H1 (cell line): ENCODE results near the gene FAM170B. TPM values are rescaled to one million over a fixed set of nuclear protein-coding genes. Genes with fewer than 3 reads are reported as not detected.

Source experiments
- CTCF ChIA-PET: fragments of 300-600 bp; sonication (Branson Sonifier 250); formaldehyde crosslinking; loops from one replicate; lab custom pipeline; 2021; ENCODE audit not compliant: partially characterized antibody; lab: Charles Lee
- POLR2A ChIA-PET: fragments of 300-600 bp; sonication (Branson Sonifier 250); formaldehyde crosslinking; loops from one replicate; lab custom pipeline; 2021; ENCODE audit warnings: inconsistent platforms; ENCODE audit not compliant: partially characterized antibody; lab: Charles Lee
- DNase-seq, 2 experiments: peaks; one replicate each; pipeline versions ENCODE4 v3.0.0 to v3.0.0-alpha.2; 2010 to 2022; ENCODE audit warnings: low spot score in 2 of 2, low read depth in 1 of 2, mixed read lengths in 1 of 2
- FAIRE-seq: peaks from 2 replicates; lab custom pipeline; 2011; peaks lifted over from hg19 to GRCh38; lab: Jason Lieb, UNC
- H2AFZ ChIP-seq: 2 replicates; pipeline ENCODE4 v1.8.1; 2012; ENCODE audit warnings: low read length, inconsistent platforms
- H2AK5ac ChIP-seq: 2 replicates; pipeline ENCODE4 v1.6.1; 2013; ENCODE audit warnings: low read depth, low read length
- H2BK120ac ChIP-seq: replicated peaks from 2 replicates; pipeline ENCODE3; 2013; ENCODE audit warnings: low read depth, low read length, inconsistent platforms
- H2BK12ac ChIP-seq: 2 replicates; pipeline ENCODE4 v1.6.1; 2013; ENCODE audit warnings: low read depth, low read length
- H2BK15ac ChIP-seq: 2 replicates; pipeline ENCODE4 v1.6.1; 2013; ENCODE audit warnings: low read length
- H2BK20ac ChIP-seq: 2 replicates; pipeline ENCODE4 v1.6.1; 2013; ENCODE audit warnings: low read length
- H2BK5ac ChIP-seq: 2 replicates; pipeline ENCODE4 v1.6.1; 2013; ENCODE audit warnings: low read depth, low read length
- H3K14ac ChIP-seq: 2 replicates; pipeline ENCODE4 v1.6.1; 2013; ENCODE audit warnings: inconsistent platforms; ENCODE audit not compliant: insufficient read length
- H3K18ac ChIP-seq: 2 replicates; pipeline ENCODE4 v1.6.1; 2013; ENCODE audit warnings: low read length; ENCODE audit errors: extremely low read depth
- H3K23ac ChIP-seq: 2 replicates; pipeline ENCODE4 v1.6.1; 2013; ENCODE audit warnings: inconsistent platforms; ENCODE audit not compliant: insufficient read length
- H3K23me2 ChIP-seq: 2 replicates; pipeline ENCODE4 v1.6.1; 2013; ENCODE audit warnings: low read depth, low read length
- H3K27ac ChIP-seq: 2 replicates; pipeline ENCODE4 v1.6.1; 2011; ENCODE audit warnings: low read depth, low read length, inconsistent platforms
- H3K27me3 ChIP-seq, 4 experiments: replicated peaks in 1 of 4; 1 replicate in 1 of 4; 2 replicates in 3 of 4; pipeline versions ENCODE4 v1.6.1 to v1.8.1; 2011 to 2013; ENCODE audit warnings: low read length in 3 of 4, mild to moderate bottlenecking in 3 of 4, inconsistent platforms in 2 of 4, mixed read lengths in 2 of 4, moderate library complexity in 1 of 4; ENCODE audit not compliant: control insufficient read depth in 3 of 4, insufficient read depth in 3 of 4; ENCODE audit errors: extremely low read depth in 1 of 4
- H3K36me3 ChIP-seq, 4 experiments: 2 replicates each; pipeline versions ENCODE4 v1.6.1 to v1.8.1; 2011 to 2013; ENCODE audit warnings: mild to moderate bottlenecking in 4 of 4, low read length in 3 of 4, moderate library complexity in 2 of 4, control low read depth in 1 of 4, inconsistent platforms in 1 of 4; ENCODE audit not compliant: insufficient read depth in 4 of 4, control insufficient read depth in 2 of 4
- H3K4ac ChIP-seq: replicated peaks from 2 replicates; pipeline ENCODE3; 2013; ENCODE audit warnings: low read length, low read depth, mixed read lengths, inconsistent platforms; ENCODE audit not compliant: insufficient read length
- H3K4me1 ChIP-seq, 4 experiments: replicated peaks in 1 of 4; 1 replicate in 1 of 4; 2 replicates in 3 of 4; pipeline versions ENCODE4 v1.6.1 to v1.8.1; 2011 to 2013; ENCODE audit warnings: low read length in 3 of 4, inconsistent platforms in 2 of 4, mixed read lengths in 1 of 4; ENCODE audit not compliant: insufficient read depth in 4 of 4, control insufficient read depth in 3 of 4
- H3K4me2 ChIP-seq, 2 experiments: 2 replicates each; pipeline versions ENCODE4 v1.6.1 to v1.8.1; 2011 to 2013; ENCODE audit warnings: low read depth in 2 of 2, low read length in 2 of 2, control low read depth in 1 of 2, inconsistent platforms in 1 of 2, mild to moderate bottlenecking in 1 of 2; ENCODE audit not compliant: insufficient read depth in 1 of 2
- H3K4me3 ChIP-seq, 4 experiments: fragments of 200-600, 300-600 bp in 1 of 4; sonication (generic), shearing (Covaris generic), sonication (Bioruptor Twin) in 1 of 4; 2 replicates each; pipeline versions ENCODE4 v1.5.1 to v1.8.1; 2011 to 2016; ENCODE audit warnings: low read length in 4 of 4, low read depth in 3 of 4, control low read depth in 2 of 4, inconsistent platforms in 2 of 4, mild to moderate bottlenecking in 2 of 4, mixed read lengths in 1 of 4, moderate library complexity in 1 of 4; ENCODE audit not compliant: insufficient read depth in 2 of 4; ENCODE audit errors: extremely low read depth in 1 of 4
- H3K56ac ChIP-seq: replicated peaks from 2 replicates; pipeline ENCODE3; 2013; ENCODE audit warnings: low read depth, mild to moderate bottlenecking, mixed read lengths, low read length, inconsistent platforms; ENCODE audit not compliant: insufficient read length
- H3K79me1 ChIP-seq: 2 replicates; pipeline ENCODE4 v1.6.1; 2013; ENCODE audit warnings: low read depth, low read length, control low read depth
- H3K79me2 ChIP-seq, 2 experiments: 2 replicates each; pipeline versions ENCODE4 v1.6.1 to v1.8.1; 2012 to 2013; ENCODE audit warnings: low read length in 2 of 2, mild to moderate bottlenecking in 2 of 2, inconsistent platforms in 1 of 2; ENCODE audit not compliant: insufficient read depth in 2 of 2, control insufficient read depth in 1 of 2
- H3K9ac ChIP-seq, 4 experiments: replicated peaks in 1 of 4; 1 replicate in 1 of 4; 2 replicates in 3 of 4; pipeline versions ENCODE4 v1.6.1 to v1.8.1; 2011 to 2013; ENCODE audit warnings: low read depth in 3 of 4, low read length in 3 of 4, control low read depth in 2 of 4, mild to moderate bottlenecking in 2 of 4, moderate library complexity in 2 of 4, inconsistent platforms in 1 of 4; ENCODE audit errors: extremely low read depth in 1 of 4
- H3K9me3 ChIP-seq, 2 experiments: 2 replicates each; pipeline versions ENCODE4 v1.6.1 to v1.8.1; 2012 to 2013; ENCODE audit warnings: mild to moderate bottlenecking in 2 of 2, moderate library complexity in 2 of 2, control low read depth in 1 of 2, inconsistent platforms in 1 of 2, low read depth in 1 of 2, low read length in 1 of 2, mixed read lengths in 1 of 2; ENCODE audit not compliant: insufficient read depth in 2 of 2
- H4K20me1 ChIP-seq, 2 experiments: replicated peaks in 1 of 2; 2 replicates each; pipeline versions ENCODE3 to v1.8.1; 2011 to 2013; ENCODE audit warnings: inconsistent platforms in 2 of 2, low read length in 2 of 2, mild to moderate bottlenecking in 1 of 2; ENCODE audit not compliant: insufficient read depth in 2 of 2, control insufficient read depth in 1 of 2
- H4K5ac ChIP-seq: 2 replicates; pipeline ENCODE4 v1.6.1; 2013; ENCODE audit warnings: low read length, low read depth, mixed read lengths, inconsistent platforms; ENCODE audit not compliant: insufficient read length
- H4K8ac ChIP-seq: 2 replicates; pipeline ENCODE4 v1.8.0; 2013; ENCODE audit warnings: mild to moderate bottlenecking, moderate library complexity, low read length, inconsistent platforms; ENCODE audit not compliant: insufficient read depth; ENCODE audit errors: extremely low read depth
- H4K91ac ChIP-seq: replicated peaks from 2 replicates; pipeline ENCODE3; 2013; ENCODE audit warnings: low read length, mixed read lengths, inconsistent platforms; ENCODE audit not compliant: insufficient read length
- ATF3 ChIP-seq: IDR thresholded peaks from 2 replicates; pipeline ENCODE4 v1.6.1; 2011; ENCODE audit warnings: low read depth, mild to moderate bottlenecking, low read length; ENCODE audit not compliant: insufficient read depth
- CHD2 ChIP-seq: IDR thresholded peaks from 2 replicates; pipeline ENCODE4 v1.6.1; 2012; ENCODE audit warnings: low read length, improper control_type of control experiment
- EZH2 ChIP-seq: fragments of 200-600 bp; sonication (generic); IDR thresholded peaks from 2 replicates; pipeline ENCODE4 v1.7.1; 2012; ENCODE audit warnings: low read depth, mild to moderate bottlenecking, moderate library complexity, low read length, inconsistent platforms; ENCODE audit not compliant: severe bottlenecking
- HDAC6 ChIP-seq: IDR thresholded peaks from one replicate; pipeline ENCODE4 v1.7.1; 2012; ENCODE audit warnings: low read depth, mild to moderate bottlenecking, inconsistent platforms, low read length, moderate library complexity
- KDM1A ChIP-seq: fragments of 200-600, 300-600 bp; sonication (generic); IDR thresholded peaks from 2 replicates; pipeline ENCODE4 v1.7.1; 2016; ENCODE audit warnings: mild to moderate bottlenecking, low read length, borderline replicate concordance
- POLR2AphosphoS5 ChIP-seq: IDR thresholded peaks from 2 replicates; pipeline ENCODE4 v1.6.1; 2011; ENCODE audit warnings: low read depth, low read length
- RBBP5 ChIP-seq: IDR thresholded peaks from 2 replicates; pipeline ENCODE4 v1.7.1; 2012; ENCODE audit warnings: low read depth, mild to moderate bottlenecking, inconsistent platforms, low read length, moderate library complexity, borderline replicate concordance
- RFX5 ChIP-seq: IDR thresholded peaks from 2 replicates; pipeline ENCODE4 v1.6.1; 2011; ENCODE audit warnings: low read depth, low read length, improper control_type of control experiment, borderline replicate concordance
- SIRT6 ChIP-seq: IDR thresholded peaks from one replicate; pipeline ENCODE4 v1.7.1; 2012; ENCODE audit warnings: low read length, inconsistent platforms
- SIX5 ChIP-seq: IDR thresholded peaks from 2 replicates; pipeline ENCODE4 v1.6.1; 2011; ENCODE audit warnings: mild to moderate bottlenecking, low read depth, low read length
- TEAD4 ChIP-seq: IDR thresholded peaks from 2 replicates; pipeline ENCODE4 v1.6.1; 2012; ENCODE audit warnings: low read depth, low read length, inconsistent platforms, mixed read lengths
- WGBS, 2 experiments: shearing (Covaris generic) in 1 of 2; methylation state at CpG; one replicate each; pipeline versions ENCODE4 v1.1.6 to v1.1.7; 2013 to 2015; ENCODE audit warnings: low lambda C conversion rate in 2 of 2, mixed read lengths in 2 of 2, inconsistent platforms in 1 of 2, low coverage in 1 of 2, missing lambda C conversion rate in 1 of 2; ENCODE audit not compliant: insufficient replicate concordance in 2 of 2, insufficient coverage in 1 of 2, insufficient read length in 1 of 2; ENCODE audit errors: extremely low coverage in 1 of 2, missing lambda C conversion rate in 1 of 2; 5-methylcytosine and 5-hydroxymethylcytosine counted together
- polyA plus RNA-seq, 7 experiments: library from polyadenylated mRNA; depleted of rRNA in 3 of 7; stranded (reverse) in 5 of 7; unstranded in 2 of 7; fragments of >200 nt in 5 of 7; fragments of 200-250 nt in 2 of 7; gene quantifications; 1 replicate in 5 of 7; 2 replicates in 1 of 7; 4 replicates in 1 of 7; pipeline versions ENCODE4 v1.2.1 to v1.2.3, GENCODE V29; 2011 to 2013; ENCODE audit warnings: missing spikeins in 2 of 7, mixed read lengths in 2 of 7
- total RNA-seq: library from RNA; stranded (reverse); fragmentation: NEBNext Ultra II Directional; extraction: Animal tissue kit (Norgen Biotek cat#: 25700); gene quantifications from 2 replicates; pipeline ENCODE4 v1.2.1, GENCODE V29; 2021
- TF ChIP-seq, protein P1 (sequence below): IDR thresholded peaks from 2 replicates; pipeline ENCODE4 v1.6.1; 2011; ENCODE audit warnings: low read length, improper control_type of control experiment

The FAM170B gene
- total and polyA plus RNA-seq, 2 of the 8 experiments (the other 6 are each of a cell fraction or from before 2014, with no cell fraction given), result not detected

GRCh38 chr10:49153115-49153514 is 19.3 kb upstream of the FAM170B start:
- no peak overlapping the region for H2AFZ ChIP-seq
- ChIA-PET POLR2A (no interaction called here), CTCF (interaction anchor here (1.4 to 5.0 kb wide), 2 partner anchors 10 to 11 kb away, joined by 4 to 27 read pairs; no protein-coding TSS in a partner anchor)
- no peak overlapping the region for H2BK15ac ChIP-seq
- H2BK12ac ChIP-seq, result no peak overlapping the region; the same call in 1 of the 2 replicates
- no peak overlapping the region for H3K4me2 ChIP-seq
- H3K9me3 ChIP-seq, result no peaks in the 10 kb centered on the region
- WGBS, 2 experiments, result 85% methylated on average over 3 of the region's 4 CpGs; no CpG with 5 or more reads in 1 of the 2 experiments
- H3K27ac ChIP-seq, result no peak overlapping the region
- H3K79me2 ChIP-seq, result no peaks in the 10 kb centered on the region
- no peaks in the 10 kb centered on the region for H3K23me2 ChIP-seq
- no peak overlapping the region for H3K18ac ChIP-seq
- TF ChIP-seq SIRT6 (no peak), RFX5 (no peak), CHD2 (no peak), EZH2 (no peak), KDM1A (no peak), SIX5 (no peak), HDAC6 (no peak), ATF3 (no peak), TEAD4 (no peak), POLR2AphosphoS5 (no peak), RBBP5 (no peak)
- TF ChIP-seq, protein P1, sequence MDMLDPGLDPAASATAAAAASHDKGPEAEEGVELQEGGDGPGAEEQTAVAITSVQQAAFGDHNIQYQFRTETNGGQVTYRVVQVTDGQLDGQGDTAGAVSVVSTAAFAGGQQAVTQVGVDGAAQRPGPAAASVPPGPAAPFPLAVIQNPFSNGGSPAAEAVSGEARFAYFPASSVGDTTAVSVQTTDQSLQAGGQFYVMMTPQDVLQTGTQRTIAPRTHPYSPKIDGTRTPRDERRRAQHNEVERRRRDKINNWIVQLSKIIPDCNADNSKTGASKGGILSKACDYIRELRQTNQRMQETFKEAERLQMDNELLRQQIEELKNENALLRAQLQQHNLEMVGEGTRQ, result no peak
- H2BK20ac ChIP-seq, result no peak overlapping the region
- no peak overlapping the region for H3K4me3 ChIP-seq
- no peak overlapping the region for H3K23ac ChIP-seq
- no peak overlapping the region for H3K9ac ChIP-seq
- FAIRE-seq (no peak), DNase-seq (no peak)
- H3K56ac ChIP-seq, result no peak overlapping the region
- no peak overlapping the region for H2AK5ac ChIP-seq
- no peak overlapping the region for H3K4ac ChIP-seq
- H3K36me3 ChIP-seq, result no peaks in the 10 kb centered on the region
- no peak overlapping the region for H3K14ac ChIP-seq
- H2BK5ac ChIP-seq, result no peak overlapping the region
- H4K8ac ChIP-seq, result no peak overlapping the region
- H3K79me1 ChIP-seq, result no peaks in the 10 kb centered on the region
- H4K91ac ChIP-seq, result no peak overlapping the region
- H3K4me1 ChIP-seq, result no peaks in the 10 kb centered on the region; a peak in 1 of 7 replicates
- H2BK120ac ChIP-seq, result no peak overlapping the region
- H3K27me3 ChIP-seq, result no peaks in the 10 kb centered on the region
- no peak overlapping the region for H4K5ac ChIP-seq
- no peaks in the 10 kb centered on the region for H4K20me1 ChIP-seq
